ENCODE data around the gene TMEM40. TPM values are rescaled to one million over a fixed set of nuclear protein-coding genes. Genes with fewer than 3 reads are reported as not detected.
"Not testable (repeated sequence)": the region's sequence is repeated elsewhere in the genome, so short reads cannot be mapped to it uniquely, and the experiment has no call there.

Gene TMEM40
- total and polyA plus RNA-seq, 2 donors: 2.3 to 7.0 TPM

DNA sequence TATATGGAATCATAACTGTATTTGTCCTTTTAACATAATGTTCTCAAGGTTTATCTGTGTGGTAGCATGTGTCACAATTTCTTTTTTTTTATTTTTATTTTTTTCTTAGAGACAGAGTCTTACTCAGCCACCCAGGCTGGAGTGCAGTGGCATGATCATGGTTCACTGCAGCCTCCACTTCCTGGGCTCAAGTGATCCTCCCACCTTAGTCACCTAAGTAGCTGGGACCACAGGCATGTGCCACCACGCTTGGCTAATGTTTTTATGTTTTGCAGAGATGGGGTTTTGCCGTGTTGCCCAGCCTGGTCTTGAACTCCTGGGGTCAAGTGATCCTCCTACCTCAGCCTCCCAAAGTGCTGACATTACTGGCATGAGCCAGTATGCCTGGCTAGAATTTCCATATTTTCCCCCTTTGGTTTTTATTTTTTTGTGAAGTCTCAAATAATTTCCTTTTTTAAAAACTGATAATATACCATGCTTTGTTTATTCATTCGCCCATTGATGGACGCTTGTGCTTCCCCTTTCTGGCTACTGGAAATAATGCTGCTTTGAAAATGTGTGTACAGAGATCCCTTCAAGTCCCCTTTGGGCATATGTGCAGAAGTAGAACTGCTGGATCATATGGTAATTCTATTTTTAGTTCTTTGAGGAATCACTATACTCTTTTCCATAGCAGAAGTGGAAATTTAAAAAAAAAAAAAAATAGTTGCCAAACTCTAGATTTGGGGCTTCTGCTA lies 28.4 kb downstream of the TMEM40 start:
- no peak overlapping the region for H3K4me3 ChIP-seq (ENCODE audit: low read depth, low read length)
- H3K4me1 ChIP-seq (ENCODE audit: insufficient read depth): no peaks in the 10 kb centered on the region
- WGBS: 80% methylated on average over 4 of the region's 4 CpGs
- DNase-seq (ENCODE audit: extremely low spot score): no peak
- H3K36me3 ChIP-seq (ENCODE audit: insufficient read depth): no peaks in the 10 kb centered on the region
- H3K27ac ChIP-seq (ENCODE audit: low read depth): no peak overlapping the region

DNA sequence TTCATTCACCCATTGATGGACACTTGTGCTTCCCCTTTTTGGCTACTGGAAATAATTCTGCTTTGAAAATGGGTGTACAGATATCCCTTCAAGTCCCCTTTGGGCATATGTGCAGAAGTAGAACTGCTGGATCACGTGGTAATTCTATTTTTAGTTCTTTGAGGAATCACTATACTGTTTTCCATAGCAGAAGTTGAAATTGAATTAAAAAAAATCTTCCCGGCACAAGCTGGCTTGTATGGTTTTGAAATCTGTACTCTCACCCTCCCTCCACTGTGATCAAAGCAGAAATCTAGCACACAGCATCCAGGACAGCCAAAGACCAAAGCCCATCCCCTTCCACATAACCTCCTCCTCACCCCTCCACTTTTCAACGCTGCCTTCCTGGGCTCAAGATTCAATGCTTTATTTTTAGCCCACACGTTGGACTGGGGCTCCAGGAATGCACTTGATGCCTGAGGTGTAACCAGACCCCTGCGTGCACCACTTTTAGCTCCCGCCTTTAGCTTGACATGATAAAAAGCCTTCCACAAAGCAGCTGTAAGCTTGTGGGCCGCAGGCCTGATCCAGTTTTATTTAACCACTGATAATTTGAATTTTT lies 29.9 kb downstream of the TMEM40 start:
- H3K27ac ChIP-seq (ENCODE audit: low read depth): no peak overlapping the region
- H3K4me3 ChIP-seq (ENCODE audit: low read depth, low read length): no peak overlapping the region
- H3K36me3 ChIP-seq (ENCODE audit: insufficient read depth): no peaks in the 10 kb centered on the region
- DNase-seq (ENCODE audit: extremely low spot score): peak; percentile 37
- WGBS: 20% methylated on average over 7 of the region's 7 CpGs
- H3K4me1 ChIP-seq (ENCODE audit: insufficient read depth): no peaks in the 10 kb centered on the region

DNA sequence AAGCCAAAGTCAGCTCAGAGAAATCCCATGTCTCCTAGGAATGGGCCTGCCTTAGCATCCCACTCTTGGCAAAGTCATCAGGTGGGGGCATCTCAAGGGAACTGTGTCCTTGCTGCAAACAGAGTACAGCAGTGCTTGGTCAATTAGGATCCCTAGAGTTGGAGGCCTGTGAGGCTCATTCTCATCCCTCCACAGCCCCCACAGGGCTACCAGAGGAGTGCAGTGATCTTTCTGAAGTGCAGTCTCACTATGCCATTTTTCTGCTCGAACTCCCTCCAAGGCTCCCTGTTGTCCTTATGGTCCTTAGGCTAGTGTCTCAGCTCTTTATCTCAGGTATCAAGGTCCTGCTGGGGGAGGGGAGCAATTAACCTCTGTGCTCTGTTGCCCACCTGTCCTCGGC lies 31.1 kb downstream of the TMEM40 start:
- 84% methylated on average over 2 of the region's 2 CpGs for WGBS
- Histone ChIP-seq H3K36me3 (ENCODE audit: insufficient read depth) (no peaks in the 10 kb centered on the region), H3K4me1 (ENCODE audit: insufficient read depth) (no peaks in the 10 kb centered on the region), H3K4me3 (ENCODE audit: low read depth, low read length) (no peak overlapping the region), H3K27ac (ENCODE audit: low read depth) (no peak overlapping the region)
- no peak for DNase-seq (ENCODE audit: extremely low spot score)

DNA sequence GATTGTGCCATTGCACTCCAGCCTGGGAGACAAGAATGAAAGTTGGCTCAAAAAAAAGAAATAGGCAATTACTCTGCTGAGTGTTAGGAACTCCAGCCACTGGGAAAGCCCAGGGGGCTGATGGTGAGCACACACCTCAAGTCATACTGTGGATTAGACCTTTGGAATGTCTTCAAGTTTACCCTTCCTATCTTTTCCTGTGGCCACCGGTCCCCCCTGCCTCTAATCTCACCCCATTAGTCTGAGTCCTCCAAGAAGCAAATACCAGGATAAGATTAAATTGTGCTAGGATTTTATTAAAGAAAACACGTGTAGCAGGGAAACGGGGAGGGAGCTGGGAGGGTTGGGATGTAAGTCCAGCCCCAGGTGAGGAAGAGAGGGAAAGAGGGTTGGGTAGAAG lies 31.6 kb downstream of the TMEM40 start:
- 46% methylated on average over 3 of the region's 3 CpGs for WGBS
- H3K27ac ChIP-seq (ENCODE audit: low read depth): no peak overlapping the region
- no peak for DNase-seq (ENCODE audit: extremely low spot score)
- no peak overlapping the region for H3K4me3 ChIP-seq (ENCODE audit: low read depth, low read length)
- no peaks in the 10 kb centered on the region for H3K36me3 ChIP-seq (ENCODE audit: insufficient read depth)
- H3K4me1 ChIP-seq (ENCODE audit: insufficient read depth): no peaks in the 10 kb centered on the region

DNA sequence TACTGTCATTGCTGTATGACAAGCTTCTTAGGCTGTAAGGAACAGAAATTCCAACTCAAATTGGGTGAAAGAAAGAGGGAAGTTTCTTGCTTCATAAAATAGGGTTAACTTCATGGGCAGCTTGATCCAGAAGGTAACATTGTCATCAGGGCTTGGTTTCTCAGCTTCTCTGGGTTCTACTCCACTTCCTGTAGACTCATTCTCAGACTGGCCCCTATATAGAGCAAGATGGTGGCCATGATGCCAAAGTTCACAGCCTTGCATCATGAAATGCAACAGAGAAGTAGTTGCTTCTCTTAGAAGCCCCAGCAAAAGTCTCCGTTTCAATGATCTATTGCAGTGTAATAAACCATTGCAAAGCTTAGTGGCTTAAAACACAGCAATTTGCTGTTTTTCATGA lies 33.6 kb downstream of the TMEM40 start:
- DNase-seq (ENCODE audit: extremely low spot score): no peak
- WGBS: 86% methylated on average over 1 of the region's 1 CpG
- Histone ChIP-seq H3K4me1 (ENCODE audit: insufficient read depth) (no peaks in the 10 kb centered on the region), H3K4me3 (ENCODE audit: low read depth, low read length) (no peak overlapping the region), H3K27ac (ENCODE audit: low read depth) (no peak overlapping the region), H3K36me3 (ENCODE audit: insufficient read depth) (no peaks in the 10 kb centered on the region)

DNA sequence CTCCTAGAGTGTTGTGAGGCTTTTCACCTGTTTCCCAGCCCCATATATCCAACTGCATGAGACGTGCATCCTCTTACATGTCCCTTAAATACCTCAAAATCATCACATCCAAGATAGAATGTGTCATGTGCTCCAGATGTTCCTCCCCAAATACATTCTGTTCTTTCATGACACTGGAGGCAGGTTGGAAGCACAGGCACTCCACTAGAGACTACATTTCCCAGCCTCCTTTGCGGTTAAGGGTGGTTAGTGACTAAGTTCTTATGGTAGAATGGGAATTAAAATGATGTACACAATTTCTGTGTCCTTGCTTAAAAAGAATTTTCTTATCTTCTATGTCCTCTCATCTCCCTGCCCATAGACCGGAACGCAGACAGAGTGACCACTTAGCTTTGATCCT lies 34.3 kb downstream of the TMEM40 start:
- no peak overlapping the region for H3K27ac ChIP-seq (ENCODE audit: low read depth)
- H3K4me1 ChIP-seq (ENCODE audit: insufficient read depth): no peaks in the 10 kb centered on the region
- H3K4me3 ChIP-seq (ENCODE audit: low read depth, low read length): no peak overlapping the region
- WGBS: 81% methylated on average over 4 of the region's 4 CpGs
- H3K36me3 ChIP-seq (ENCODE audit: insufficient read depth): no peaks in the 10 kb centered on the region
- no peak for DNase-seq (ENCODE audit: extremely low spot score)

DNA sequence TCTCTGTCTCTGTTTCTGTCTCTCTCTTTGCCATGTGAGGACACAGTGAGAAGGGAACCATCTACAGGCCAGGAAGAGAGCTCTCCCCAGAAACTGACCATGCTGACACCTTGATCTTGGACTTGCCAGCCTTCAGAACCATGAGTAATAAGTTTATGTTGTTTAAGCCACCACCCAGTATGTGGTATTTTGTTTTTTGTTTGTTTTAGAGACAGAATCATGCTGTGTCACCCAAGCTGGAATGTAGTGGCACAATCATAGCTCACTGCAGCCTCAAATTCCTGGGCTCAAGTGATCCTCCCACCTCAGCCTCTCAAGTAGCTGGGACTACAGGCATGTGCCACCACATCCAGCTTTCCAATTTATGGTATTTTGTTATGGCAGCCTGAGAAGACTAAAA lies 35.7 kb downstream of the TMEM40 start:
- not testable (repeated sequence) for H3K36me3 ChIP-seq (ENCODE audit: insufficient read depth); H3K27ac ChIP-seq (ENCODE audit: low read depth); H3K4me1 ChIP-seq (ENCODE audit: insufficient read depth); H3K4me3 ChIP-seq (ENCODE audit: low read depth, low read length); DNase-seq (ENCODE audit: extremely low spot score)

DNA sequence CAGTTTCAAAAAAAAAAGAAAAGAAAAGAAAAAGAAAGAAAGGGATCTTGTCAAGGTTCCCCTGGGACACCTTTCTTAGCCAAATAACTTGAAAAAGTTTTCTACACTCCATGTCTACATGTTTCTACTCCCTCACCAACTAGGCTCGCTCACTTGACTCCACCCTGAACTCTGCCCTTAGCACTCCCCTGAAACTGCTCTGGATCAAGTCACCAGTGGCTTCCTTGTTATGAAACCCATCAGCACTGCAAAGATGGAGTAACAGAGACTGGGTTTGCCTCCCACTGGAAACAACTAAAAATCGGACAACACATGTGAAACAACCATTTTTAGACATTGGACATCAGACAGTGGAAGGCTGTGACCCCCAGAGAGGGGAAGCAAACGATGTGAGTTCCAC lies 36.8 kb downstream of the TMEM40 start:
- Histone ChIP-seq H3K4me3 (ENCODE audit: low read depth, low read length) (no peak overlapping the region), H3K4me1 (ENCODE audit: insufficient read depth) (no peaks in the 10 kb centered on the region), H3K36me3 (ENCODE audit: insufficient read depth) (no peaks in the 10 kb centered on the region), H3K27ac (ENCODE audit: low read depth) (no peak overlapping the region)
- WGBS: 77% methylated on average over 3 of the region's 3 CpGs
- no peak for DNase-seq (ENCODE audit: extremely low spot score)

DNA sequence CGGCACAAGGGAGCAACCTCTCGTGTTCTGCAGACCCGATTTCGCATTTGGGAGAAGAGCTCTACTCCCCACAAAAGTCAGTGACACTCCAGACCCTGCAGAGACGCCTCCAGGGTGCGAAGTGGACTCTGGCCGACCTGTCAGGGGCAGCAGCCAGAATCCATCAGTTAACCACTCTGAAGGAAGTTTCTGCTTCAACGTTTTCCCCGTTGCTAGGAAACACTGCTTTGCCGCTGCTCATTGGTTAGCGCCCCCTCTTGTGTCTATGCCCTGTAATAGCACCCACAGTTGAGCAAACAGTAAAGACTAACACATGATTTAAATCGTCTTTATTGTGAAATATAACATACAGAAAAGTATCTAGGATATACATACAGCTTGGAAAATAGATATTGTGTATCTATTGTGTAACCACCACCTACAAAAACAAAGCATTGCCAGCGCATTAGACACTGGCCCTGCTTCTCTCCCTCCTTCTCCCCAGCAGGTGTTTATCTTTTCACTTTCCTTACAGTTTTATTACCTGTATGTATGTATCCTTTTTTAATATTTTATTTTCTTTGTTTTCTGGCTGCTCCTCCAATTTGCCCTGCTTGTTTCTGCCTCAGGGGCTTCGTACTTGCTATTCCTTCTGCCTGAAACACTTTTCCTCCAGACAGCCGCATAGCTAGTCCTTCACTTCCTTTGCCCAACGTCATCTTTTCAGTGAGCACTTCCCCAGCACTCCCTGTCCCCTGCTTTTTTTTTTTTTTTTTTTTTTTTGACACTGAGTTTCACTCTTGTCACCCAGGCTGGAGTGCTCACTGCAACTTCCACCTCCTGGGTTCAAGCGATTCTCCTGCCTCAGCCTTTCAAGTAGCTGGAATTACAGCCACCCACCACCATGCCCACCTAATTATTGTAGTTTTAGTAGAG lies 38.8 kb downstream of the TMEM40 start:
- H3K36me3 ChIP-seq (ENCODE audit: insufficient read depth): no peaks in the 10 kb centered on the region
- DNase-seq (ENCODE audit: extremely low spot score): peak; percentile 90
- H3K27ac ChIP-seq (ENCODE audit: low read depth): no peak overlapping the region
- H3K4me1 ChIP-seq (ENCODE audit: insufficient read depth): no peaks in the 10 kb centered on the region
- H3K4me3 ChIP-seq (ENCODE audit: low read depth, low read length): peak overlapping the region; percentile 14
- 17% methylated on average over 17 of the region's 17 CpGs for WGBS

DNA sequence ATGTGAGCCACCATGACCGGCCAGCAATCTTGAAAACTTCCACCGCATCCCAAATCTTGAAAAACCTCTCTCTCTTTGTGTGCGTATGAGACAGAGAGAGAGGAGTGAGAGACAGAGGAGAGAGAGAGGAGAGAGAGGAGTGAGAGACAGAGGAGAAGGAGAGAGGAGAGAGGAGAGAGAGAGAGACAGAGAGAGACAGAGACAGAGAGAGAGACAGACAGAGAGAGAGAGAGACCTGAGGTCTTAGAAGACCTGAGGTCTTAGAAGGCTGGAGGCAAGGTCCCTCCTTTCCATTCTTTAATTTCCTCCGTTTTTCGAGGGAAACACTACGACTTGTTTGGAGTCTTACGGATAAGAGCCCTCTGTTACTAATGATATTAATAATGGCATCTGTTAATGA lies 39.5 kb downstream of the TMEM40 start:
- peak overlapping the region; percentile 14 for H3K4me3 ChIP-seq (ENCODE audit: low read depth, low read length)
- no peak for DNase-seq (ENCODE audit: extremely low spot score)
- 38% methylated on average over 7 of the region's 7 CpGs for WGBS
- H3K36me3 ChIP-seq (ENCODE audit: insufficient read depth): no peaks in the 10 kb centered on the region
- no peak overlapping the region for H3K27ac ChIP-seq (ENCODE audit: low read depth)
- no peaks in the 10 kb centered on the region for H3K4me1 ChIP-seq (ENCODE audit: insufficient read depth)

DNA sequence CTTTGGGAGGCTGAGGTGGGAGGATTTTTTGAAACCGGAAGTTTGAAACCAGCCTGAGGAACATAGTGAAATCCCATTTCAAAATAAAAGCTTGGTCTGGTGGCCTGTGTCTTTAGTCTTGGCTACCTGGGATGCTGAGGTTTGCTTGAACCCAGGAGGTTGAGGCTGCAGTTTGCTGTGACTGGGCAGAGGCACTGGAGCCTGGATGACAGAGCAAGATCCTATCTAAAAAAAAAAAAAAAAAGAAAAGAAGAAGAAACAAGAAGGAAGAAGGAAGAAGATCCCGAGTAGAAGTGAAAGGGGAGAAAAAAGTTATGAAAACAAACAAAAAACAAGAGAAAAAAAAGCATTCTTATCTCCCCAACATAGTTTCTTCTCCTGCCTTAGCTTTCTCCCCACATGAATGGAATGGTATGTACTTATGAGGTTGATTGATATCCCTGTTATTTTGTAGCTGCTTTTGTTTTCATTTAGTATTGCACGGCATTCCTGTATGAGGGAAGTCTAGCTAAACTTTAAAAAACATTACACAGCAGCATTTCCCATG lies 42.4 kb downstream of the TMEM40 start:
- no peaks in the 10 kb centered on the region for H3K36me3 ChIP-seq (ENCODE audit: insufficient read depth)
- H3K27ac ChIP-seq (ENCODE audit: low read depth): no peak overlapping the region
- no peaks in the 10 kb centered on the region for H3K4me1 ChIP-seq (ENCODE audit: insufficient read depth)
- DNase-seq (ENCODE audit: extremely low spot score): no peak
- no peak overlapping the region for H3K4me3 ChIP-seq (ENCODE audit: low read depth, low read length)
- 48% methylated on average over 3 of the region's 3 CpGs for WGBS

DNA sequence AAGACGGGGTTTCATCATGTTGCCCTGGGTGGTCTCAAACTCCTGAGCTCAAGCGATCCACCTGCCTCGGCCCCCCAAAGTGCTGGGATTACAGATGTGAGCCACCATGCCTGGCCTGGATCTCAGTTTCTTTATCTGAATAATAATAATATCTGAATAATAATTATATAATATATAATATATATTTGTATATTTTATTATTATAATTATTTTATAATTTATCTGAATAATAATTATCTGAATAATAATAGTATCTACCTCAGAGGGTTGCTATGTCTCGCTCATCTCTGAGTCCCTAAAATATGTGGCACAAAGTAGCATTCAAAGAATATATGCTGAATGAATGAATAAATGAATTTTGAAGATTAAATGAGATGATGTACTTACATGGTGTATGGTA lies 44.8 kb downstream of the TMEM40 start:
- H3K36me3 ChIP-seq (ENCODE audit: insufficient read depth): no peaks in the 10 kb centered on the region
- 95% methylated on average over 4 of the region's 4 CpGs for WGBS
- H3K27ac ChIP-seq (ENCODE audit: low read depth): no peak overlapping the region
- H3K4me1 ChIP-seq (ENCODE audit: insufficient read depth): no peaks in the 10 kb centered on the region
- DNase-seq (ENCODE audit: extremely low spot score): no peak
- H3K4me3 ChIP-seq (ENCODE audit: low read depth, low read length): no peak overlapping the region

DNA sequence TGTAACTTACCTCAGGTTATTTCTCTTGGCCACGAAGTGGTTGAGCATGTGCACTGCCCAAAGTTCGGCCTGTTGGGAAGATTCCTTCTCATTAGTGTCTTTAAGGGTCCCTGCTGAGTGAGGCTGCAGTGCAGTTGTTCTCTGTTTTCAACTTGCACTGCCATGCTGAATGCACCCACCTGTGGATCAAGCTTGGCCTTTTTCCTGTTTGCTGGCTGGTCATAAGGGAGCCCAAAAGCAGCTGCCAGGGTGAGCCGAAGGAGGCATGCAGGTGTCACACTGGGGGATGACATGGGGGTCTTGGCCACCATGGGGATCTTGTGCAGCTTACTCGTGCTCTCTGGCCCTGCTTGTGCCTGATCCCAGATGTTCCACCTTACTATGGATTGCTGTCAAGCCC lies 49.0 kb downstream of the TMEM40 start:
- WGBS: 83% methylated on average over 4 of the region's 4 CpGs
- no peak overlapping the region for H3K27ac ChIP-seq (ENCODE audit: low read depth)
- H3K4me3 ChIP-seq (ENCODE audit: low read depth, low read length): no peak overlapping the region

DNA sequence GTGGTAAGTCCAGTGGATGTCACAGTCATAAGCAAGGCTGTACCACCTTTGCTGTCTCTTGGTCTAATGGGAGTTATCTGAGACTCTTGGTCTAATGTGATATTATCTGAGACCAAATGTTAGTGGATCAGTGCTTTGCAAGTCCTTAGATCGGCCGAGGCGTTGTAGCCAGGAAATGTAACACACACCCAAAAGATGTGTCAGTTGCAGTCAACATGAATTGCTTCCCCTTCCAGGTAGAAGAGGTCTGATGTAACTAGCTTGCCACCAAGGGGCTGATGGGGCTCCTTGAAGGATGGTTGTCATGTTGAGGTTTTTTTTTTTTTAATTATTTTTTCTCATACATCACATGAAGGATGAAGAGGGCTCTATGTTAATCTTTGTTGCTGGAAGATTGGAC lies 49.7 kb downstream of the TMEM40 start:
- no peaks in the 10 kb centered on the region for H3K36me3 ChIP-seq (ENCODE audit: insufficient read depth)
- no peak for DNase-seq (ENCODE audit: extremely low spot score)
- no peak overlapping the region for H3K4me3 ChIP-seq (ENCODE audit: low read depth, low read length)
- H3K4me1 ChIP-seq (ENCODE audit: insufficient read depth): no peaks in the 10 kb centered on the region
- 85% methylated on average over 3 of the region's 3 CpGs for WGBS
- no peak overlapping the region for H3K27ac ChIP-seq (ENCODE audit: low read depth)

More for the DNA sequence above, 49.0 kb downstream of the TMEM40 start:
- H3K4me1 ChIP-seq (ENCODE audit: insufficient read depth): no peaks in the 10 kb centered on the region
- H3K36me3 ChIP-seq (ENCODE audit: insufficient read depth): no peaks in the 10 kb centered on the region
- no peak for DNase-seq (ENCODE audit: extremely low spot score)

Measured in urinary bladder (tissue), 4 donors.